ENCODE data around the gene RAPGEF1.

DNA sequence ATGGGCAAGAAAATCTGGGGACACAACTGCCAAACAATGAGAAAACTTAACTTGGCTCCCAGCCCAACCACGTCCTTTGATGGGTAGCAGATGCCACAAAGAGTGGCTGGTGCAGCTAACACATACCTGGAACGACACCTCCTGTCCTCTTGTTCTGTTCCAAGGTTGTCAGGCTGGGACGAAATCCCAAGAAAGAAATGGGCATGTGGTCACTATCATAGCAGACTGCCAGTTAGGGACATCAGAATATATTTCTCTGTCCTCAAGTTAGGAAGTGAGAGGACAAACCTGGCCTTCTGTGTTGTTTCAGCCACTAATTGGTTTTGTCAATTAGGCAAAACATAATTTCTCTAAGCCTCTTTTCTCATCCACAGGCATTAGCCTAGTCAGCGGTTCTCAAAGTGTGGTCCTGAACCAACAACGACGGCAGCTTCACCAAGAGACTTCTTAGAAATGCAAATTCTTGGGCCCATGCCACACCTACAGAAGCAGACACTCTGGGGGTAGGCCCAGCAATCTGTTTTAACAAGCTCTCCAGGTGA is 63.4 kb downstream of the RAPGEF1 start:
- TF ChIP-seq, protein P1, sequence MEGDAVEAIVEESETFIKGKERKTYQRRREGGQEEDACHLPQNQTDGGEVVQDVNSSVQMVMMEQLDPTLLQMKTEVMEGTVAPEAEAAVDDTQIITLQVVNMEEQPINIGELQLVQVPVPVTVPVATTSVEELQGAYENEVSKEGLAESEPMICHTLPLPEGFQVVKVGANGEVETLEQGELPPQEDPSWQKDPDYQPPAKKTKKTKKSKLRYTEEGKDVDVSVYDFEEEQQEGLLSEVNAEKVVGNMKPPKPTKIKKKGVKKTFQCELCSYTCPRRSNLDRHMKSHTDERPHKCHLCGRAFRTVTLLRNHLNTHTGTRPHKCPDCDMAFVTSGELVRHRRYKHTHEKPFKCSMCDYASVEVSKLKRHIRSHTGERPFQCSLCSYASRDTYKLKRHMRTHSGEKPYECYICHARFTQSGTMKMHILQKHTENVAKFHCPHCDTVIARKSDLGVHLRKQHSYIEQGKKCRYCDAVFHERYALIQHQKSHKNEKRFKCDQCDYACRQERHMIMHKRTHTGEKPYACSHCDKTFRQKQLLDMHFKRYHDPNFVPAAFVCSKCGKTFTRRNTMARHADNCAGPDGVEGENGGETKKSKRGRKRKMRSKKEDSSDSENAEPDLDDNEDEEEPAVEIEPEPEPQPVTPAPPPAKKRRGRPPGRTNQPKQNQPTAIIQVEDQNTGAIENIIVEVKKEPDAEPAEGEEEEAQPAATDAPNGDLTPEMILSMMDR (tag by site-specific recombination; IDR thresholded peaks at IDR 0.05), result no peak
- TF ChIP-seq ZNF10 (tag by site-specific recombination; IDR thresholded peaks at IDR 0.05), result no peak
- TF ChIP-seq, protein P2, sequence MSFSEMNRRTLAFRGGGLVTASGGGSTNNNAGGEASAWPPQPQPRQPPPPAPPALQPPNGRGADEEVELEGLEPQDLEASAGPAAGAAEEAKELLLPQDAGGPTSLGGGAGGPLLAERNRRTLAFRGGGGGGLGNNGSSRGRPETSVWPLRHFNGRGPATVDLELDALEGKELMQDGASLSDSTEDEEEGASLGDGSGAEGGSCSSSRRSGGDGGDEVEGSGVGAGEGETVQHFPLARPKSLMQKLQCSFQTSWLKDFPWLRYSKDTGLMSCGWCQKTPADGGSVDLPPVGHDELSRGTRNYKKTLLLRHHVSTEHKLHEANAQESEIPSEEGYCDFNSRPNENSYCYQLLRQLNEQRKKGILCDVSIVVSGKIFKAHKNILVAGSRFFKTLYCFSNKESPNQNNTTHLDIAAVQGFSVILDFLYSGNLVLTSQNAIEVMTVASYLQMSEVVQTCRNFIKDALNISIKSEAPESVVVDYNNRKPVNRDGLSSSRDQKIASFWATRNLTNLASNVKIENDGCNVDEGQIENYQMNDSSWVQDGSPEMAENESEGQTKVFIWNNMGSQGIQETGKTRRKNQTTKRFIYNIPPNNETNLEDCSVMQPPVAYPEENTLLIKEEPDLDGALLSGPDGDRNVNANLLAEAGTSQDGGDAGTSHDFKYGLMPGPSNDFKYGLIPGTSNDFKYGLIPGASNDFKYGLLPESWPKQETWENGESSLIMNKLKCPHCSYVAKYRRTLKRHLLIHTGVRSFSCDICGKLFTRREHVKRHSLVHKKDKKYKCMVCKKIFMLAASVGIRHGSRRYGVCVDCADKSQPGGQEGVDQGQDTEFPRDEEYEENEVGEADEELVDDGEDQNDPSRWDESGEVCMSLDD (tag by site-specific recombination; IDR thresholded peaks at IDR 0.05), result no peak
- TF ChIP-seq ZNF677 (tag by site-specific recombination; IDR thresholded peaks at IDR 0.05), result no peak
- TF ChIP-seq ZNF335 (tag by site-specific recombination; conservative IDR thresholded peaks at IDR 0.05), result no peak
- no peak for TF ChIP-seq ZNF473 (tag by site-specific recombination; IDR thresholded peaks at IDR 0.05)
- TF ChIP-seq, protein P3, sequence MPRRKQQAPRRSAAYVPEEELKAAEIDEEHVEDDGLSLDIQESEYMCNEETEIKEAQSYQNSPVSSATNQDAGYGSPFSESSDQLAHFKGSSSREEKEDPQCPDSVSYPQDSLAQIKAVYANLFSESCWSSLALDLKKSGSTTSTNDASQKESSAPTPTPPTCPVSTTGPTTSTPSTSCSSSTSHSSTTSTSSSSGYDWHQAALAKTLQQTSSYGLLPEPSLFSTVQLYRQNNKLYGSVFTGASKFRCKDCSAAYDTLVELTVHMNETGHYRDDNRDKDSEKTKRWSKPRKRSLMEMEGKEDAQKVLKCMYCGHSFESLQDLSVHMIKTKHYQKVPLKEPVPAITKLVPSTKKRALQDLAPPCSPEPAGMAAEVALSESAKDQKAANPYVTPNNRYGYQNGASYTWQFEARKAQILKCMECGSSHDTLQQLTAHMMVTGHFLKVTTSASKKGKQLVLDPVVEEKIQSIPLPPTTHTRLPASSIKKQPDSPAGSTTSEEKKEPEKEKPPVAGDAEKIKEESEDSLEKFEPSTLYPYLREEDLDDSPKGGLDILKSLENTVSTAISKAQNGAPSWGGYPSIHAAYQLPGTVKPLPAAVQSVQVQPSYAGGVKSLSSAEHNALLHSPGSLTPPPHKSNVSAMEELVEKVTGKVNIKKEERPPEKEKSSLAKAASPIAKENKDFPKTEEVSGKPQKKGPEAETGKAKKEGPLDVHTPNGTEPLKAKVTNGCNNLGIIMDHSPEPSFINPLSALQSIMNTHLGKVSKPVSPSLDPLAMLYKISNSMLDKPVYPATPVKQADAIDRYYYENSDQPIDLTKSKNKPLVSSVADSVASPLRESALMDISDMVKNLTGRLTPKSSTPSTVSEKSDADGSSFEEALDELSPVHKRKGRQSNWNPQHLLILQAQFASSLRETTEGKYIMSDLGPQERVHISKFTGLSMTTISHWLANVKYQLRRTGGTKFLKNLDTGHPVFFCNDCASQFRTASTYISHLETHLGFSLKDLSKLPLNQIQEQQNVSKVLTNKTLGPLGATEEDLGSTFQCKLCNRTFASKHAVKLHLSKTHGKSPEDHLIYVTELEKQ (tag by site-specific recombination; IDR thresholded peaks at IDR 0.05; ENCODE audit: borderline replicate concordance), result no peak
- TF ChIP-seq ZNF112 (tag by site-specific recombination; IDR thresholded peaks at IDR 0.05), result no peak
- TF ChIP-seq, protein P4, sequence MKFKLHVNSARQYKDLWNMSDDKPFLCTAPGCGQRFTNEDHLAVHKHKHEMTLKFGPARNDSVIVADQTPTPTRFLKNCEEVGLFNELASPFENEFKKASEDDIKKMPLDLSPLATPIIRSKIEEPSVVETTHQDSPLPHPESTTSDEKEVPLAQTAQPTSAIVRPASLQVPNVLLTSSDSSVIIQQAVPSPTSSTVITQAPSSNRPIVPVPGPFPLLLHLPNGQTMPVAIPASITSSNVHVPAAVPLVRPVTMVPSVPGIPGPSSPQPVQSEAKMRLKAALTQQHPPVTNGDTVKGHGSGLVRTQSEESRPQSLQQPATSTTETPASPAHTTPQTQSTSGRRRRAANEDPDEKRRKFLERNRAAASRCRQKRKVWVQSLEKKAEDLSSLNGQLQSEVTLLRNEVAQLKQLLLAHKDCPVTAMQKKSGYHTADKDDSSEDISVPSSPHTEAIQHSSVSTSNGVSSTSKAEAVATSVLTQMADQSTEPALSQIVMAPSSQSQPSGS (tag by site-specific recombination; IDR thresholded peaks at IDR 0.05; ENCODE audit: low read depth), result no peak
- no peak for TF ChIP-seq ZNF302 (tag by site-specific recombination; IDR thresholded peaks at IDR 0.05; ENCODE audit: low read depth)
